GM23338 (cell line): Measurements from ENCODE around the gene RNF167. TPM values are rescaled to one million over a fixed set of nuclear protein-coding genes. Genes with fewer than 3 reads are reported as not detected.

Experiments used
- ATAC-seq: fragments of 200-7000 bp; cut with Tn5 transposase; 3 replicates; pipeline ENCODE4 v1.9.1; 2020
- DNase-seq: peaks from one replicate; pipeline ENCODE4 v3.0.0-alpha.2; 2015; ENCODE audit warnings: low spot score
- H2AFZ ChIP-seq: fragments of 200-600 bp; sonication (generic); 2 replicates; pipeline ENCODE4 v1.8.0; 2016; ENCODE audit warnings: antibody characterized with exemption, mild to moderate bottlenecking, moderate library complexity
- H3F3A ChIP-seq: fragments of 200-600 bp; sonication (generic); replicated peaks from 2 replicates; pipeline ENCODE4 v1.8.0; 2017; ENCODE audit warnings: antibody characterized with exemption, mixed run types, low read depth
- H3K27ac ChIP-seq: fragments of 200-600 bp; sonication (generic); 2 replicates; pipeline ENCODE4 v1.6.1; 2016; ENCODE audit warnings: low read depth
- H3K27me3 ChIP-seq: fragments of 200-600 bp; sonication (generic); 2 replicates; pipeline ENCODE4 v1.8.0; 2016; ENCODE audit warnings: mild to moderate bottlenecking, mixed run types, moderate library complexity; ENCODE audit not compliant: insufficient read depth
- H3K36me3 ChIP-seq: fragments of 200-600 bp; sonication (generic); 2 replicates; pipeline ENCODE4 v1.8.0; 2016; ENCODE audit warnings: mild to moderate bottlenecking; ENCODE audit not compliant: insufficient read depth
- H3K4me1 ChIP-seq: fragments of 200-600 bp; sonication (generic); 2 replicates; pipeline ENCODE4 v1.8.0; 2016; ENCODE audit warnings: mild to moderate bottlenecking, moderate library complexity; ENCODE audit not compliant: insufficient read depth
- H3K4me2 ChIP-seq: fragments of 200-600 bp; sonication (generic); 2 replicates; pipeline ENCODE4 v1.7.1; 2017; ENCODE audit warnings: mixed run types
- H3K4me3 ChIP-seq: fragments of 200-600 bp; sonication (generic); 2 replicates; pipeline ENCODE4 v1.6.1; 2016; ENCODE audit warnings: mixed run types
- H3K79me2 ChIP-seq: fragments of 200-600 bp; sonication (generic); replicated peaks from 2 replicates; pipeline ENCODE4 v1.8.0; 2017; ENCODE audit warnings: mild to moderate bottlenecking; ENCODE audit not compliant: insufficient read depth
- H3K9me2 ChIP-seq: fragments of 200-600 bp; sonication (generic); 2 replicates; pipeline ENCODE4 v1.8.0; 2017; ENCODE audit not compliant: insufficient read depth
- H4K20me1 ChIP-seq: fragments of 200-600 bp; sonication (generic); replicated peaks from 2 replicates; pipeline ENCODE4 v1.8.0; 2017; ENCODE audit warnings: mild to moderate bottlenecking; ENCODE audit not compliant: insufficient read depth
- H3K27ac Mint-ChIP-seq: 2 replicates; pipeline ENCODE4 v1.8.0; 2020; ENCODE audit warnings: inconsistent platforms, mild to moderate bottlenecking, moderate library complexity, mixed read lengths
- H3K27me3 Mint-ChIP-seq: 3 replicates; pipeline ENCODE4 v1.8.0; 2022; ENCODE audit warnings: low read depth, mild to moderate bottlenecking, moderate library complexity, mixed read lengths, inconsistent platforms; ENCODE audit not compliant: insufficient read depth, poor library complexity
- H3K36me3 Mint-ChIP-seq: 3 replicates; pipeline ENCODE4 v1.8.0; 2021; ENCODE audit warnings: low read depth, mild to moderate bottlenecking, inconsistent platforms, moderate library complexity, mixed read lengths
- H3K4me1 Mint-ChIP-seq: 3 replicates; pipeline ENCODE4 v1.8.0; 2020; ENCODE audit warnings: mild to moderate bottlenecking, inconsistent platforms, mixed read lengths
- H3K4me3 Mint-ChIP-seq: 3 replicates; pipeline ENCODE4 v1.8.0; 2021; ENCODE audit warnings: moderate library complexity, mild to moderate bottlenecking, inconsistent platforms, mixed read lengths
- H3K9me3 Mint-ChIP-seq: 3 replicates; pipeline ENCODE4 v1.8.0; 2020; ENCODE audit warnings: moderate library complexity, mild to moderate bottlenecking, inconsistent platforms, mixed read lengths
- JUNB ChIP-seq: IDR thresholded peaks from one replicate; pipeline ENCODE4 v1.6.1; 2016; ENCODE audit warnings: antibody characterized with exemption; ENCODE audit not compliant: unreplicated experiment
- POLR2AphosphoS5 ChIP-seq: IDR thresholded peaks from 2 replicates; pipeline ENCODE4 v1.6.1; 2016; ENCODE audit warnings: antibody characterized with exemption, low read depth
- REST ChIP-seq: IDR thresholded peaks from one replicate; pipeline ENCODE4 v1.6.1; 2018; ENCODE audit warnings: antibody characterized with exemption; ENCODE audit not compliant: unreplicated experiment
- ZNF114 ChIP-seq: fragments of 250-450 bp; sonication (Bioruptor Pico); IDR thresholded peaks from 2 replicates; pipeline ENCODE4 v1.5.0; 2020; ENCODE audit warnings: mild to moderate bottlenecking, moderate library complexity
- ZNF462 ChIP-seq: fragments of 250-450 bp; sonication (Bioruptor Pico); IDR thresholded peaks from 2 replicates; pipeline ENCODE4 v1.5.0; 2020; ENCODE audit warnings: mild to moderate bottlenecking, moderate library complexity
- polyA plus RNA-seq: library from polyadenylated mRNA; unstranded; fragments of >200 nt; fragmentation: Nextera tagmentation; extraction: Ambion mirVana; gene quantifications from 2 replicates; pipeline ENCODE4 v1.2.1, GENCODE V29; 2016
- total RNA-seq: library from RNA; depleted of rRNA; stranded (reverse); fragments of >200 nt; shearing (Covaris generic); gene quantifications from 2 replicates; pipeline ENCODE4 v1.2.3, GENCODE V29; 2014

RNF167 gene
- total and polyA plus RNA-seq, 2 experiments from 2014 or later: 61.2 to 84.4 TPM

GRCh38 chr17:4945176-4945943, 5.3 kb downstream of the RNF167 start:
- Histone ChIP-seq H3K4me3 (peak overlapping the region; percentile 96), H3F3A (peaks cover 58% of the 10 kb centered on the region), H3K79me2 (peaks cover 58% of the 10 kb centered on the region), H3K36me3 (peaks cover 21% of the 10 kb centered on the region), H4K20me1 (peaks cover 34% of the 10 kb centered on the region), H3K27me3 (no peaks in the 10 kb centered on the region), H3K9me2 (no peaks in the 10 kb centered on the region), H3K4me1 (peaks cover 34% of the 10 kb centered on the region), H3K27ac (peak overlapping the region; percentile 100), H2AFZ (no peak overlapping the region), H3K4me2 (peak overlapping the region; percentile 96)
- TF ChIP-seq ZNF114: no peak
- no peak for TF ChIP-seq ZNF462 (CRISPR knock-in tag)
- no peak for TF ChIP-seq JUNB
- peak; percentile 53 for TF ChIP-seq POLR2AphosphoS5
- no peak for TF ChIP-seq REST
- Mint-ChIP-seq H3K4me1 (peaks cover 38% of the 10 kb centered on the region), H3K4me3 (peak overlapping the region; percentile 92), H3K9me3 (no peaks in the 10 kb centered on the region; the same call in 2 of the 3 replicates), H3K27ac (peak overlapping the region; percentile 92), H3K36me3 (peaks cover 70% of the 10 kb centered on the region), H3K27me3 (peaks cover 30% of the 10 kb centered on the region)
- ATAC-seq (no peak), DNase-seq (peak; percentile 53)
